GM15510 (cell line): ENCODE results near the gene SPOP.

ENCODE experiments used
- POLR2A ChIP-seq: IDR thresholded peaks from 3 replicates; pipeline ENCODE4 v1.6.1; 2011; ENCODE audit warnings: borderline replicate concordance; ENCODE audit not compliant: insufficient read length; ENCODE audit errors: extremely low read depth

The SPOP gene

DNA sequence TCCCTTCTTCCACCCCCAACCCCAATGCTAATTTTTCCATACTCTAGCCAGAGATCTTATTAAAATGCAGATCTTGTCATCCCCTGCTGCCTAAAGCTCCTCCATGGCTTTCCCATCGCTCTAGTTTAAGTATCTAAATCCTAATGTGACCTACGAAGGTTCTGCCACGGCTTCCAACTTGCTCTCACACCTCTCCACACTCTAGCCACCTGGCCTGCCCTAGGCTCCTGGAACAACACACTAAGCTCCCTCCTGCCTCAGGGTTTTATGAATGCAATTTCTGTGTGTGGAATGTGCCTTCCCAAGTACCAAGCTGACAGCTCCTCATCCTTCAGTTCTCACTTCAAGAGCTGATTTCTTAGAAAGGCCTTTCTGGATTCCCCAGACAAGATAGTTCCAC, 85.6 kb downstream of the SPOP start:
- TF ChIP-seq POLR2A, result no peak

GRCh38 chr17:49590874-49591273, 87.0 kb downstream of the SPOP start:
- no peak for TF ChIP-seq POLR2A

DNA sequence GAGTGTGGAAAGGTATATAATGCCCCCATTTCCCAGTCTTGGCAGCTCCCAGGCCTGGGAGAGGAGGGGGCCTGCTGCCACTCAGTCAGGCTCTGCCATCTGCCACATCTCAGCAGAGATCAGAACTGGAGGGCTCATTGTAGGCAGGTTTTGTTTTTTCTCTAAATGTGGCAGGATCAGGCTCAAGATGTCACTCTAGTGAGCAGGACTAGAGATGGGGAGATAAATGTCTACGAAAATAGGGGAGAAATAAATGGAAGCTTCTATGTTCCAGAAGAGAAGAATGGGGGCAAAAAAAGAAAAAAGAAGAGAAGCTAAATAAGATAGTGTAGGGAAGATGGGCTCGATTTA, 88.3 kb downstream of the SPOP start:
- TF ChIP-seq POLR2A, result no peak

DNA sequence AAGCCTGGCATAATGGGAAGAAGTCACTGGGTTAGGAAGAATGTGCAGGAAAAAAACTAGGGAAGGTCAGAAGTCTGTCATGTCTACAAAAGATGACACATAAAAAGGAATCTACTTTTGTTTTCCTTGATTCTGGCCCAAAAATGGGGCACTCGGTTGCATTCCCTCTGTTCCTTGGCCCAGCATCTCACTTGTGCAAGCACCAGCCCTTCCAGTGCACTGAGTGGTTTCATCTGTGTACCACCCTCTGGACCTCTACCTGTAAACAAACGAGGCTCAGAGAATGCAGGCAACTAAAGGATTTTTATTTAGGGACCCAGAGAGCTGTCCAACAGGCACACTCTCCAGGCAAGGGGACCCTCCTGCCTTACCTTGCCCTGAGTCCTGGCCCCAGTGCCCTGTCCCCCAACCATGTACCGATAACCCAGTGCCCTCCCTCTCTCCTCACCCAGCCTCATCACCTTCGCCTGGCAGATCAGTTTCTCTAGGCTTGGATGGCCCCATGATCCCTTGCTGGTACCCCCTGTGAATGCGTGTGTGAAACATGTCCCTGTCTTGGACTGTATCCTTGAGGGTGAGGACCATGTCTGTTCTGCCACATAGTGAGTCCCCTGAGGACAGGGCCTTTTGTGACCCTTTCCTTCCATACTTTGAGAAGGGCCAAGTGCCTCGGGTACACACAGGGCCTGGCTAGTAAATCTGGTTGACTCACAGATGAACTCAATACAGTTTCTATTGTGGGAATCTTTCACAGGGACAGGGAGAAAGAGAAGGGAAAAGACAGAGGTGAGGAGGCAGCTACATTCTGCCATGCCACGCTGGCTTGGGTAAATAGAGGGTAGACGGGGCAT, 88.9 kb downstream of the SPOP start:
- TF ChIP-seq POLR2A, result no peak

- TF ChIP-seq POLR2A, result no peak
Measured at GRCh38 chr17:49588312-49588711, 89.6 kb downstream of the SPOP start.

GRCh38 chr17:49587366-49588073, 90.4 kb downstream of the SPOP start:
- TF ChIP-seq POLR2A, result no peak

DNA sequence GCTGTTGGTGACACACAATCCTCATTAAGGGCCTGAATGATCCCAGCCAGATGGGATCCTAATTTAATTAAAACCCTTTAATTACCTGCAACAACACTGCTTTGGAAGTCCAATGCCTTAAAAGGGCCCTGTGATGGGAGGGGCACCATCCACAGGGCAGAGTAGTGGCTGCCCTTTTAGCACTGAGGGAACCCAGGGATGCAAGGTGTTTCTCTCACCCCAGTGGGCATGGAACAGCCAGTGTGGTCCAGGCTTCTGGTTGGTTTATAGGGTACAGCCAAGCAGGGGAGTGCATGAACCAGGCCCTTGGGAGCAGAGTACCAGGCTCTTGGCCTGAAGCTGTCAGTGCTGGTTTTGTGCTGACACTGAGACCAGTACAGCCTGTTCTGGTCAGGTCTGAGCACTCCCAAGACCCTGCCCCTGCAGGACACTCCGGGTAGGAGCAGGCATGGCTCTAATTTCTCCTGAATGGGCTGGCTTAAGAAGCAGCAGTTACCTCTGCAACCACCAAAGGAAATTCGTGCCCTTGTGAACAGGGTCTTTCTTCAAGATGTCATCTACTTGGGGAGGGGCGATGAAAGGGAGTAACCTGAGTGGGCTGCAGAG, 92.4 kb downstream of the SPOP start:
- no peak for TF ChIP-seq POLR2A

DNA sequence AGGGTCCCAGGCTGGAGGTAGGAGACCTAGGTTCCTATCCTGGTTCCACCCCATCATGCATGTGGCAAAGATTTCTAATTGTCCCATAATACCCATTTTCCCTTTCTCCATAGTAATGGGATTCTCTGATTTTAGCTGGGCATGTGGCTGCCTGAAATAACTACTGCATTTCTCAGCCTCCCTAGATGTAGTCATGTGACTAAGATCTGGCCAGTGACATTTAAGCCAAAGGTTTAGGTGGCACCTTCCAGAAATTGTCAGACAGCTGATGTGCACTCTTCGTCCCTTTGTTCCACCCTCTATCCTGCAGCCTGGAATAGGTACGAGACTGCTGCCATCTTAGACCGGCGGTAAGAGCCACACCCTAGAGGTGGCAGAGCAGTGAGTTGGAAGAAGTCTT, 94.0 kb downstream of the SPOP start:
- TF ChIP-seq POLR2A, result no peak

DNA sequence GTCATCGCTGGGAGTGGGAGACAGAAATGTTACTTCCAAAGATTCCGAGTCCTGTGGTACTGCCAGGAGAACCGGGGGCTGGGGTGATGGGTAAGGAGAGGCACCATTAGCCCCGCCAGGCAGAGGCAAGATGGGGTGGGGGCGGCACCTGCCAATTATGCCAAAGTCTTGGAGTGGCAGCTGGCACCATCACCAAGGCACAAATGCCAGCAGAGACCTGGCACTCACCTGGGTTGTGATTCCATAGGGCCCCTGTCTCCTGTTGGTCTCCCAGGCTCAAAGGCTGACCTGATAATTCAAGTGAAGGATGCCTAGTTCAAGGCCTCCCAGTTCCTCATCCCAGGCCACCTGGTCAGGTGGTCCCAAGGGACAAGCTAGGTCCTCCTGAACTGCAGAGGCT, 94.7 kb downstream of the SPOP start:
- TF ChIP-seq POLR2A, result no peak

DNA sequence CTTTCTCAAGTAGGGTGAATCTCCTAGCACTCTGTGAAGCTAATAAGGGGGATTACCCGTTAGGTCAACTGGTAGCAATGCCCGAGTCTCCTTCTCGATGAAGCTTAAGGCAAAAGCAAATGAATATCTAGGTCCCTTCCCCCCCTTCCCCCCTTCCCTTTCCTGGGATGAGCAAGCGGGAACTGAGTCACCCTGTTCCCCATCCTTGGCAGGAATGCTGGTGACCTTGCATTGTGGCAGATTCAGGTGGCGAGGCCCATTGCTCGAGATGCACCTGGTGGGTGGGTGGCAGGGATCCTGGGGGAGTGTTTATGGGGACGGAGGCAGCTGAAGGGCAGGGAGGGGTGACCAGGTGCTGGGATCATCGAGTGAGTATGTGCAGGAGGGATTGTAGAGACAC, 95.1 kb downstream of the SPOP start:
- TF ChIP-seq POLR2A, result no peak

DNA sequence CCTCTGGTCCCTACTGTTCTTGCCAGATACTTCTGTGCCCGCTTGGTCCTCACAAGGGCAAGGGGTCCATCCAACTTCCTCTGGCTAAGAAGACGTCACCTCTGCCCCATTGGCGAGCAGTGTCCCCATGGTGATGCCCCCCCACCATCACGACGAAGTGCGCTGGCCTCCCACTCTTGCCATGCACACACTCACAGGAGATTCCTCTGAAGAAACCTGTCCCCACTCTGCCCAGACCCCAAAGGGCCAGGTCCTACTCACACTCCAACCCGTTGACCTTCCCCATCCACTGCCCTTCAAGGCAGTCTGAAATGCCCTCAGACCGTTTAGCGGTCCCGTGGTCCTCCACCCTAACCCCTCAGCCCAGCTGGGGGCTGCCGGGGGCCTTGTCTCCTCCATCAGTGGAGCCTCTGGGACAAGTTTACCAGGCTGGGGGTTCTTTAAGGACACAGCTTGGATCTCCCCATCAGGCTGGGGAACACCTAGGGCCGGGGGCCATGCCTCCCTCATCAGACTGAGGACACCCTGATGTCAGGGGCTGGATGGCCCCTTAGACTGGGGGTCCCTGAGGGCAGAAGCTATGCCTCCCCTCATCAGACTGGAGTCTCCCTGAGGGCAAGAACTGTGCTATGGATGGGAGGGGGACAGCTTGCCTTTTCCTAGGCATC, 95.7 kb downstream of the SPOP start:
- TF ChIP-seq POLR2A, result no peak

- TF ChIP-seq POLR2A, result no peak
Measured at GRCh38 chr17:49581648-49581998, 96.3 kb downstream of the SPOP start.

GRCh38 chr17:49580981-49581647, 96.8 kb downstream of the SPOP start:
- no peak for TF ChIP-seq POLR2A

DNA sequence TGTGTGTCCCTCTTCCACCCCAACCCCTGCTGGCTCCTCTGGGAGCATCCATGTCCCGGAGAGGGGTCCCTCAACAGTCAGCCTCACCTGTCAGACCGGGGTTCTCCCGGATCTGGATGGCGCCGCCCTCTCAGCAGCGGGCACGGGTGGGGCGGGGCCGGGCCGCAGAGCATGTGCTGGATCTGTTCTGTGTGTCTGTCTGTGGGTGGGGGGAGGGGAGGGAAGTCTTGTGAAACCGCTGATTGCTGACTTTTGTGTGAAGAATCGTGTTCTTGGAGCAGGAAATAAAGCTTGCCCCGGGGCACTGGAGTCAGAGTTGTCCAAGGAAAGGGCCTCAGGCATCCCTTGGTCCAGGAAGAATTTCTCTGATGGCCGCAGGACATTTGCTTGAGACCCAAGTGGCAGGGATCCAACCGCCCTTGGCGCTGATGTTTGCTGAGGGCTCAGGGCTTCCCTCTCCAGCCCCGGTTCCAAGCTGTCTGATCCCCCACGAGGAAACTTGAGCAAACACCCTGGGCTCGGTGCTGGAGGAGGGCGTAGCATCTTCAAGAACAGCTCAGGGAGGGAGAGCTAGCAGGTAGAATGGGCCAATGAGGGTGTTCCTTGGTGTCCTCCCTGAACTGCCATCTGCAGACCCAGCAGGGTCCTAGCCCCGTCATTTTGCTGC, 97.7 kb downstream of the SPOP start:
- TF ChIP-seq POLR2A, result no peak
